Measurements from ENCODE around the gene ENC1. TPM values are rescaled to one million over a fixed set of nuclear protein-coding genes. Genes with fewer than 3 reads are reported as not detected.

Gene ENC1
- polyA plus RNA-seq, 3 donors: 6.9 to 9.9 (median 9.6) TPM

- H3K9ac ChIP-seq (ENCODE audit: insufficient read depth, low read length, poor library complexity, severe bottlenecking): no peak overlapping the region
- H3K9me3 ChIP-seq (replicated peaks in 1 of 2; ENCODE audit: control insufficient read depth in 1 of 2, insufficient read depth in 1 of 2, low read length in 2 of 2): no peaks in the 10 kb centered on the region
- H4K20me1 ChIP-seq (ENCODE audit: insufficient read depth, low read length): no peaks in the 10 kb centered on the region
- no peaks in the 10 kb centered on the region for H3K27me3 ChIP-seq (ENCODE audit: control insufficient read depth in 2 of 2, insufficient read depth in 2 of 2, low read length in 2 of 2)
- Mint-ChIP-seq H3K4me1 (no peaks in the 10 kb centered on the region), H3K27ac (no peak overlapping the region), H3K4me3 (no peak overlapping the region), H3K9me3 (peaks cover 0 to 4% (median 2%) of the 10 kb centered on the region in 7 donors), H3K36me3 (no peaks in the 10 kb centered on the region), H3K27me3 (ENCODE audit: low read depth in 3 of 3) (peaks cover 4 to 12% (median 10%) of the 10 kb centered on the region in 3 donors)
- H3K79me2 ChIP-seq (ENCODE audit: insufficient read depth, low read length): no peaks in the 10 kb centered on the region
- no peak overlapping the region for H3K27ac ChIP-seq (ENCODE audit: low read depth in 1 of 2, low read length in 2 of 2)
- DNase-seq: no peak
- H3K4me1 ChIP-seq (ENCODE audit: control insufficient read depth in 1 of 2, insufficient read depth in 2 of 2, low read length in 2 of 2): no peaks in the 10 kb centered on the region
- no peaks in the 10 kb centered on the region for H3K36me3 ChIP-seq (replicated peaks in 1 of 2; ENCODE audit: control insufficient read depth in 1 of 2, insufficient read depth in 2 of 2, low read length in 2 of 2)
- no peak overlapping the region for H3K4me3 ChIP-seq (replicated peaks in 1 of 3; ENCODE audit: low read depth in 2 of 3, low read length in 3 of 3)
- no peak overlapping the region for H2AFZ ChIP-seq (ENCODE audit: insufficient read depth, low read depth, low read length, poor library complexity, severe bottlenecking)
- no peak overlapping the region for H3K4me2 ChIP-seq (replicated peaks; ENCODE audit: extremely low read depth, low read length, poor library complexity, severe bottlenecking)
- 58% methylated on average over 3 of the region's 3 CpGs for WGBS (ENCODE audit: insufficient coverage)
- intact Hi-C loops (cut with micrococcal nuclease): loop anchor here in 1 of 2 donors (10.0 kb wide), 1 partner anchor 264 kb away; no protein-coding TSS in a partner anchor
- TF ChIP-seq CTCF (IDR thresholded peaks at IDR 0.05): no peak
These were observed 18.6 kb upstream of the ENC1 start for GRCh38 chr5:74659172-74659571.

GRCh38 chr5:74657165-74657564 lies 16.6 kb upstream of the ENC1 start:
- no peak for DNase-seq
- no peak overlapping the region for H2AFZ ChIP-seq (ENCODE audit: insufficient read depth, low read depth, low read length, poor library complexity, severe bottlenecking)
- H3K27me3 Mint-ChIP-seq (ENCODE audit: low read depth in 3 of 3): peaks cover 0 to 10% (median 10%) of the 10 kb centered on the region in 3 donors

More at GRCh38 chr5:74657165-74657564, 16.6 kb upstream of the ENC1 start:
- Histone ChIP-seq H3K4me2 (replicated peaks; ENCODE audit: extremely low read depth, low read length, poor library complexity, severe bottlenecking) (no peak overlapping the region), H3K4me3 (replicated peaks in 1 of 3; ENCODE audit: low read depth in 2 of 3, low read length in 3 of 3) (no peak overlapping the region), H3K79me2 (ENCODE audit: insufficient read depth, low read length) (no peaks in the 10 kb centered on the region), H3K9me3 (replicated peaks in 1 of 2; ENCODE audit: control insufficient read depth in 1 of 2, insufficient read depth in 1 of 2, low read length in 2 of 2) (no peaks in the 10 kb centered on the region), H3K36me3 (replicated peaks in 1 of 2; ENCODE audit: control insufficient read depth in 1 of 2, insufficient read depth in 2 of 2, low read length in 2 of 2) (no peaks in the 10 kb centered on the region), H3K9ac (ENCODE audit: insufficient read depth, low read length, poor library complexity, severe bottlenecking) (no peak overlapping the region), H3K4me1 (ENCODE audit: control insufficient read depth in 1 of 2, insufficient read depth in 2 of 2, low read length in 2 of 2) (no peaks in the 10 kb centered on the region), H3K27me3 (ENCODE audit: control insufficient read depth in 2 of 2, insufficient read depth in 2 of 2, low read length in 2 of 2) (no peaks in the 10 kb centered on the region), H3K27ac (ENCODE audit: low read depth in 1 of 2, low read length in 2 of 2) (no peak overlapping the region), H4K20me1 (ENCODE audit: insufficient read depth, low read length) (no peaks in the 10 kb centered on the region)
- Mint-ChIP-seq H3K9me3 (peaks cover 0 to 4% (median 2%) of the 10 kb centered on the region in 7 donors), H3K4me1 (no peaks in the 10 kb centered on the region), H3K27ac (no peak overlapping the region), H3K4me3 (no peak overlapping the region), H3K36me3 (no peaks in the 10 kb centered on the region)
- WGBS (ENCODE audit: insufficient coverage): 100% methylated on average over 1 of the region's 2 CpGs
- no peak for TF ChIP-seq CTCF (IDR thresholded peaks at IDR 0.05)
- intact Hi-C loops (cut with micrococcal nuclease): loop anchor here in 1 of 2 donors (10.0 kb wide), 1 partner anchor 262 kb away; no protein-coding TSS in a partner anchor
